GM10266 (cell line): ENCODE results near the gene IQUB.
A peak's percentile ranks its signal among the peaks of the same experiment; 100 is the strongest.
"Not testable (repeated sequence)": the region's sequence is repeated elsewhere in the genome, so short reads cannot be mapped to it uniquely, and the experiment has no call there.

Source experiments
- DNase-seq: peaks from one replicate; pipeline ENCODE4 v3.0.0; 2012; ENCODE audit errors: extremely low spot score
- TF ChIP-seq, protein P1 (sequence below): IDR thresholded peaks from 2 replicates; pipeline ENCODE4 v1.5.1; 2012; ENCODE audit warnings: mild to moderate bottlenecking, low read depth; ENCODE audit not compliant: control insufficient read depth, insufficient read depth; ENCODE audit errors: missing control alignments

The IQUB gene

DNA sequence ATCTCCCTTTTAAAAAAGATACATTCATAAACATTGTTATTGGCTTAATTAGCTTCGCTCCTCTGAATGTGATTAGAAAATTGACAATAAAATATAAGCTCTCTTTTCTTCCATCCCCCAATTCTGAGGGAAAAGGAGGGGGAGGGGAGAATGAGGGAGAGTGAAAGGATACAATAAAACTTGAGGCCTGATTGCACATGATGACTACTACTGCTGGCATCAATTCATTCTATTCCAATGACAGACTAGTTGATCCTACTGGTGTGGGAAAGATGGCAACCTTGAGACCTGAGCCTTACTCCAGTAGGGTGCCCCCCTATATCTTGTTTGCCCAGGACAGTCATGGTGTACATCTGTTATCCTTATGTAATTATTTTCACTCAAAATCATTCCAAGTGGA, 4.5 kb upstream of the IQUB start:
- TF ChIP-seq, protein P1, sequence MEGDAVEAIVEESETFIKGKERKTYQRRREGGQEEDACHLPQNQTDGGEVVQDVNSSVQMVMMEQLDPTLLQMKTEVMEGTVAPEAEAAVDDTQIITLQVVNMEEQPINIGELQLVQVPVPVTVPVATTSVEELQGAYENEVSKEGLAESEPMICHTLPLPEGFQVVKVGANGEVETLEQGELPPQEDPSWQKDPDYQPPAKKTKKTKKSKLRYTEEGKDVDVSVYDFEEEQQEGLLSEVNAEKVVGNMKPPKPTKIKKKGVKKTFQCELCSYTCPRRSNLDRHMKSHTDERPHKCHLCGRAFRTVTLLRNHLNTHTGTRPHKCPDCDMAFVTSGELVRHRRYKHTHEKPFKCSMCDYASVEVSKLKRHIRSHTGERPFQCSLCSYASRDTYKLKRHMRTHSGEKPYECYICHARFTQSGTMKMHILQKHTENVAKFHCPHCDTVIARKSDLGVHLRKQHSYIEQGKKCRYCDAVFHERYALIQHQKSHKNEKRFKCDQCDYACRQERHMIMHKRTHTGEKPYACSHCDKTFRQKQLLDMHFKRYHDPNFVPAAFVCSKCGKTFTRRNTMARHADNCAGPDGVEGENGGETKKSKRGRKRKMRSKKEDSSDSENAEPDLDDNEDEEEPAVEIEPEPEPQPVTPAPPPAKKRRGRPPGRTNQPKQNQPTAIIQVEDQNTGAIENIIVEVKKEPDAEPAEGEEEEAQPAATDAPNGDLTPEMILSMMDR: no peak
- no peak for DNase-seq

DNA sequence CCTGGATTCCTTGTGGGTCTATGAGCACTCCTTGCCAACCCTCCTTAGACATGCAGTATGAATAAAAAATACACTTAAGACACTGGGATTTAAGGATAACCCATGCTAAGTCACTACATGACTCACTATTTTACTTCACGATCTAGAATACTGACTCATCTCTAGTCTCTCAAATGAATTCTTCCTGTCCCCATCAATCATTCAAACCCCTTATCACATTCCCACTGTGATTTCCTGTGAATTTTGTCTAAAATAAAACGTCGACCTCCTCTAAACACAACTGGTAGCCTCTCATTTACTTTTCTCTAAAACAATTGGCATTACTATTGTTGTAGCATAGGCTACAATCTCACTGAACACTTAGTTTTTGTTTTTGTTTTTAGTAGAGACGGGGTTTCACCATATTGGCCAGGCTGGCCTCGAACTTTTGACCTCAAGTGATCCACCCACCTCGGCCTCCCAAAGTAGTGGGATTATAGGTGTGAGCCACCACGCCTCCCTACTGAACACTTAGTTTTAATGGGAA, 3.9 kb upstream of the IQUB start:
- TF ChIP-seq, protein P1: no peak
- DNase-seq: no peak

DNA sequence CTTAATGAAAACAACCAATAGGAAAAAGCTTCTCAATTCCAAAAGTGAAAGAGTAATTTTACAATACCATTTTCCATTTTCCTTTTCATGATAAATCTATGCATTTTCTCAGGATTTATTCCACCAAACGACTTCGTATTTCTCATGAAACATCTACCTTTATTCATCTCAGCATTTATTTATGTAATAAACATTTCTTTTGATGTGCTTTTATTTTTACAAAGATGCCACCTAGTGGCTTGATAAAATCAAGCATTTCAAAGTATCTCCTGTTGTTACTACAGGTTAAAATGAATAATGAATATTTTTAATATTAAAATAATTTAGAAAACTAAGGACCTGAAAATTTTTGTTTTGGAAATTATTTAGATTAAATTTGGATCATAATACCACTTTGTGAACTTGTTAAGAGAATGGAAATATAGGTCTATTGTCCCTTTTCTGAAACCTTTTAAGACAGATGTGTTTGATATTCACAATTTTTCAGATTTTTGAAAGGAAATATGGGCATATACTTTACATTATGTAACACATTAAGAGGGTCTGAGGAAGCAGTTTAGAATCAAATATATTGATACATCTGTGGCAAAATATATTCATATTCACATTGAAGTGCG, 2.7 kb upstream of the IQUB start:
- DNase-seq: no peak
- TF ChIP-seq, protein P1: peak; percentile 39

DNA sequence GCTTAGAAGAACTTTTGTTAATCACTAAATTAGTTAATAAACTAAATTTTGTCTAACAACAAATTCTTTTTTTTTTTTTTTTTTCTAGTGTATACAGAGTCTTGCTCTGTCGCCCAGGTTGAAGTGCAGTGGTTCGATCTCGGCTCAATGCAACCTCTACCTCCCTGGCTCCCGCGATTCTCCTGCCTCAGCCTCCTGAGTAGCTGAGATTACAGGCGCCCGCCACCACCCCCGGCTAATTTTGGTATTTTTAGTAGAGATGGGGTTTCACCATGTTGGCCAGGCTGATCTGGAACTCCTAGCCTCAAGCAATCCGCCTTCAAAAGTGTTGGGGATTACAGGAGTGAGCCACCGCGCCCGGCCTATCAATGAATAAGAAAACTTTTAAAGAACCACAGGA, 1.1 kb upstream of the IQUB start:
- TF ChIP-seq, protein P1: no peak

DNA sequence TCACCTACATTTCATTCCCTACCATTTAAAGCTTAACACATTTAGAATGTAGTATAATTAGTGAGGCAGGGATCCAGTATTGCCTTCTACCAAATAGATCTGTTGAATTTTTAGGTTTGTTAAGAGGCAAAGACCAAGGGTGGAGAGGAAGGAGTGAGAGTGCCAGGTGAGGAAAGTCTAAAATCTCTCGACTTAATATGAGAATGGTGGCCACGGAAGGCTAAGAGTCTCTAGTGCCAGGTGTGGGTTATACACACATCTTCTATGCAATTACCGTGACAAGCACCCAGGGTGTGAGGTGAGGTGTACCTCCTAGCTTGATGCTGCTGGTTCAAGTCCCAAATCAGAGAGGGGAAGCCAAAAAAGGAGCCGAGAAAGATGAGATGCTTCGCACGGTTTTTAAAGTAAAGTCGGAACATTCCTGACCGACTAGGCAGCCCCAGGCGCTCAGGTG, 439 bp downstream of the IQUB start:
- TF ChIP-seq, protein P1: no peak
- DNase-seq: no peak

More for the DNA sequence above, 1.1 kb upstream of the IQUB start:
- DNase-seq: no peak

DNA sequence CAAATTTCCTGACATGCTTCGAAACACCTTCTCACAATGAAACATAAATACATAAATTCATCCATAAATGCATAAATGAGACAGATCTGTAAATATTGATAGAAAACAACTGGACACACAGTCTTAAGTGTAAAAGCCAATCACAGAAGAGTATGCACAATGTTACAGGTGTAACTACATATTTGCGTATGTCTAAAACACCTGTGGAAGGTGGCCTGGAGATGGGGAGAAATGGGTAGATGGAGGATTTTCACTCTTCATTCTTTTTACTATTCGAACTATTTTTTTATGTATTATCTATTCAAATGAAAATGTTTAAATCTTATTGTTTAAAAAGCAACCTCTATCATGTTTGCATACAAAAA, 860 bp downstream of the IQUB start:
- TF ChIP-seq, protein P1: no peak

DNA sequence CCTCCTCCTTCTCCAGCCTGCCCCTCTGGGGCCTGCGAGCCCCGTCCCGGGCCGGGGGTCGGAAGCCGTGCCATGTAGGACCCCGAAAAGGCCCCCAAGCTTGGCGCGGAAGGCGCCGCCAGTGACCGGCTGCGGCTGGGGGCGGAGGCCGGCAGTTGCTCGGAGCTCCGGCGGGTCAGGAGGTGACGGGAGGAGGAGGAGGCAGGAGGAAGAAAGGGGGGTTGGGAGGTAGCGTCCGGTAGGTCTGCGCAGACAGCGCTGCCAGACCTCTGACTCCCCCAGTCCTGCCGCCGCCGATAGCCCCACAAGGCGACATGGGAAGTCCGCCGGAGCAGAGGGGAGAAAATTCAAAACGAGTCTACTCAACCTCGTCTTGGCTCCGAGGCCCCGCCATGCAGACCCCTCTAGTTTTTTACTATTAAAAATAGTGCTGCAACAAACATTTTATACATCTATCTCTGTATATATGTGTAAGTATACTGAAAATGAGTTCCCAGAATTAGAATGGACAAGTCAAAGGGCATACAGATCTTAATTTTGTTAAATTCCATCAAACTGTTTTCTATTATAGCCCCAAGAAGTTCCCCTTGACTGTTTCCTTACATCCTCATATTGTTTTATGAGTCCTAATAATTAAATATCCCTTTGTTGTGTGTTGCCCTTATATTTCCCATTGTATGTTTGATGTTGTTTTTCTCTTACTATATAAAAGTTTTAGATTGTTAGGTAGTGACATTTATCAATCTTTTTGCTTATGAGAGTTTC, 1.4 kb downstream of the IQUB start:
- DNase-seq: not testable (repeated sequence)

More for the DNA sequence above, 860 bp downstream of the IQUB start:
- no peak for DNase-seq

DNA sequence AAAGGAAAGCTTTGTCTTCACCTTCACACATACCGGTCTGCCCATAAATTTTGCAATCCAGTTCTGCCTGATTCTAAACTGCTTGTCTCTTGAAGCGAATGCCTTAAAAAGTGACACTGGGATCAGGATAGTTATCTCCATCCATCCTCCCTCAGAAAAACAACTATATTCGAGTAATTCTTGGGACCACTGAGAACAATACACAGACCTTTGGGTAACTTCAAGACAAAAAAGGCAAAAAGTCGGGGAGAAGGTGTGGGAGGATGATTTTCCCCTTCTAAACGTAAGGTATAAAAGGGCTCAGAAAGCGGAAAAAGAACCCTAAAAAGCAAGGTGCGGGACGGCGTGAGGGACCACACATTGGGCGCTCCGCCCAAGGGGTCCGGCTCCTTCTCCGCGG, 2.1 kb downstream of the IQUB start:
- not testable (repeated sequence) for DNase-seq

DNA sequence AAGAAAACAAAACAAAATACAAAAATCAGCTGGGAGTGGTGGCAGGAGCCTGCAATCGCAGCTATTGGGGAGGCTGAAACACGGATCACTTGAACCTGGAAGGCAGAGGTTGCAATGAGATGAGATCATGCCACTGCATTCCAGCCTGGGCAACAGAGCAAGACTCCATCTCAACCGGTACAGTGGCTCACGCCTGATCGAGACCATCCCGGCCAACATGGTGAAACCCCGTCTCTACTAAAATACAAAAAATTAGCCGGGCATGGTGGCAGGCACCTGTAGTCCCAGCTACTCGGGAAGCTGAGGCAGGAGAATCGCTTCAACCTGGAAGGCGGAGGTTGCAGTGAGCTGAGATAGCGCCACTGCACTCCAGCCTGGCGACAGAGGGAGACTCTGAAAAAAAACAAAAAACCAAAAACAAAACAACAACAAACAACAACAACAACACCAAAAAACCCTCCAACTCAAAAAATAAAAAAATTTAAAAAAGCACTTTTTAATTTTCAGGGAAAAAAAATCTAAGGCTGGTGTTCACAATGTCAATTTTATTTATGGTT, 4.3 kb downstream of the IQUB start:
- not testable (repeated sequence) for DNase-seq
